AG20443 (cell line): Measurements from ENCODE around the gene DRD1.
"Not testable (repeated sequence)": the region's sequence is repeated elsewhere in the genome, so short reads cannot be mapped to it uniquely, and the experiment has no call there.

ENCODE experiments used
- DNase-seq: peaks from one replicate; pipeline ENCODE4 v3.0.0; 2012; ENCODE audit warnings: low spot score, mixed read lengths

DRD1 gene

GRCh38 chr5:175424594-175424993, 19.4 kb downstream of the DRD1 start:
- DNase-seq = not testable (repeated sequence)

- no peak for DNase-seq
Measured at GRCh38 chr5:175422058-175422457, 21.9 kb downstream of the DRD1 start.

GRCh38 chr5:175420383-175420782, 23.6 kb downstream of the DRD1 start:
- DNase-seq = no peak

GRCh38 chr5:175418251-175418650, 25.7 kb downstream of the DRD1 start:
- DNase-seq = no peak

GRCh38 chr5:175417384-175417783, 26.6 kb downstream of the DRD1 start:
- no peak for DNase-seq

GRCh38 chr5:175415303-175415702, 28.7 kb downstream of the DRD1 start:
- DNase-seq = no peak

- DNase-seq = no peak
Measured at GRCh38 chr5:175410926-175411325, 33.1 kb downstream of the DRD1 start.

GRCh38 chr5:175406300-175406699, 37.7 kb downstream of the DRD1 start:
- no peak for DNase-seq

GRCh38 chr5:175397590-175398297, 46.2 kb downstream of the DRD1 start:
- DNase-seq = not testable (repeated sequence)

- not testable (repeated sequence) for DNase-seq
Measured at GRCh38 chr5:175395430-175395829, 48.6 kb downstream of the DRD1 start.

GRCh38 chr5:175394601-175395000, 49.4 kb downstream of the DRD1 start:
- no peak for DNase-seq

GRCh38 chr5:175393897-175394296, 50.1 kb downstream of the DRD1 start:
- no peak for DNase-seq

- DNase-seq = no peak
Measured at GRCh38 chr5:175392236-175392635, 51.7 kb downstream of the DRD1 start.

GRCh38 chr5:175390352-175391083, 53.5 kb downstream of the DRD1 start:
- DNase-seq = no peak
